LHCN-M2 (cell line): ENCODE data around the gene PPEF2. TPM values are rescaled to one million over a fixed set of nuclear protein-coding genes. Genes with fewer than 3 reads are reported as not detected.
"Not testable (repeated sequence)": the region's sequence is repeated elsewhere in the genome, so short reads cannot be mapped to it uniquely, and the experiment has no call there.

Experiments used
- DNase-seq: peaks from one replicate; pipeline ENCODE4 v3.0.0-alpha.2; 2012; ENCODE audit warnings: low read depth
- polyA plus RNA-seq: library from polyadenylated mRNA; unstranded; fragments of >200 nt; gene quantifications from one replicate; pipeline ENCODE4 v1.2.1, GENCODE V29; 2012; ENCODE audit warnings: missing spikeins
- total RNA-seq: library from RNA; depleted of rRNA; stranded (reverse); fragments of >200 nt; gene quantifications from 2 replicates; pipeline ENCODE4 v1.2.3, GENCODE V29; 2014; rRNA removed

PPEF2 gene
- total RNA-seq: 0.06 TPM in 1 of 2 replicates, not detected in the other
- polyA plus RNA-seq: not detected

- no peak for DNase-seq
Observed at GRCh38 chr4:75902352-75902751, at the start of gene PPEF2. PPEF2 (minus strand) TSS chr4:75902452; CDS start chr4:75896325, 6,127 bp downstream.

GRCh38 chr4:75950213-75950815, 48.1 kb upstream of the PPEF2 start:
- no peak for DNase-seq

- no peak for DNase-seq
Observed at GRCh38 chr4:75948822-75949444, 46.7 kb upstream of the PPEF2 start.

- peak; percentile 54 for DNase-seq
Observed at GRCh38 chr4:75940692-75941253, 38.5 kb upstream of the PPEF2 start, which contains the start of gene NAAA. NAAA (minus strand) TSS chr4:75941013; CDS start chr4:75940949, 64 bp downstream.

- peak; percentile 55 for DNase-seq
Observed at GRCh38 chr4:75939890-75940691, 37.8 kb upstream of the PPEF2 start.

- no peak for DNase-seq
Observed at GRCh38 chr4:75935628-75936027, 33.4 kb upstream of the PPEF2 start.

- DNase-seq: no peak
Observed at GRCh38 chr4:75930152-75930551, 27.9 kb upstream of the PPEF2 start.

- not testable (repeated sequence) for DNase-seq
Observed at GRCh38 chr4:75924916-75925315, 22.7 kb upstream of the PPEF2 start.

GRCh38 chr4:75924309-75924827, 22.1 kb upstream of the PPEF2 start:
- DNase-seq: no peak

- no peak for DNase-seq
Observed at GRCh38 chr4:75922588-75922987, 20.3 kb upstream of the PPEF2 start.

- DNase-seq: no peak
Observed at GRCh38 chr4:75921910-75922309, 19.7 kb upstream of the PPEF2 start.

- DNase-seq: no peak
Observed at GRCh38 chr4:75920327-75920726, 18.1 kb upstream of the PPEF2 start.

- DNase-seq: peak; percentile 61
Observed at GRCh38 chr4:75919920-75920319, 17.7 kb upstream of the PPEF2 start.

GRCh38 chr4:75916091-75916661, 13.9 kb upstream of the PPEF2 start:
- DNase-seq: peak; percentile 68

- no peak for DNase-seq
Observed at GRCh38 chr4:75912968-75913367, 10.7 kb upstream of the PPEF2 start.

- DNase-seq: not testable (repeated sequence)
Observed at GRCh38 chr4:75910831-75911230, 8.6 kb upstream of the PPEF2 start.

GRCh38 chr4:75909405-75909804, 7.2 kb upstream of the PPEF2 start:
- no peak for DNase-seq

- peak; percentile 76 for DNase-seq
Observed at GRCh38 chr4:75908555-75908954, 6.3 kb upstream of the PPEF2 start.

- DNase-seq: peak; percentile 19
Observed at GRCh38 chr4:75907966-75908365, 5.7 kb upstream of the PPEF2 start.

GRCh38 chr4:75904076-75904475, 1.8 kb upstream of the PPEF2 start:
- DNase-seq: no peak

- no peak for DNase-seq
Observed at GRCh38 chr4:75898536-75898935, 3.7 kb downstream of the PPEF2 start.
